Head of caudate nucleus (tissue), 42 donors: ENCODE data around the gene ADGRF1.
"Not testable (repeated sequence)": the region's sequence is repeated elsewhere in the genome, so short reads cannot be mapped to it uniquely, and the experiment has no call there.

Experiments
- DNase-seq, 42 donors: peaks; one replicate each; pipeline versions ENCODE4 v3.0.0 to v3.0.0-alpha.2; 2020 to 2021; ENCODE audit warnings: mixed read lengths in 7 of 42
- intact Hi-C: fragments of 100-400 bp; cut with DNase I; formaldehyde crosslinking; loops from one replicate; pipeline ENCODE4 v1.15.0; 2022

Gene ADGRF1

DNA sequence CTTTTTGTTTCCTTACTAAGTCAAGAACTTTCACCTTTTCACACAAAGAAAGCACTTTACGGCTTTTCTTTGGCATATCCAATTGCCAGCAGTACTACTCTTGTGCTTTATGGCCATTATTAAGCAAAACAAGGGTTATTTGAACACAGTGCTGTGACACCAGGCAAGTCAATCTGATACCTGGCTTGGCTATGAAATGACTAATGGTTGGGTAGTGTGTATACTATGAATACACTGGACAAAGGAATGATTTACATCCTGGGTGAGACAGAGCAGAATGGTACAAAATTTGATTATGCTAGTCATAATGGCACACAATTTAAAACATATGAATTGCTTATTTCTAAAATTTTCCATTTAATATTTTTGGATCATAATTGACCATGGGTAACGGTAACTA is 22.1 kb upstream of the ADGRF1 start:
- intact Hi-C loops: no loop called here
- DNase-seq: no peak

DNA sequence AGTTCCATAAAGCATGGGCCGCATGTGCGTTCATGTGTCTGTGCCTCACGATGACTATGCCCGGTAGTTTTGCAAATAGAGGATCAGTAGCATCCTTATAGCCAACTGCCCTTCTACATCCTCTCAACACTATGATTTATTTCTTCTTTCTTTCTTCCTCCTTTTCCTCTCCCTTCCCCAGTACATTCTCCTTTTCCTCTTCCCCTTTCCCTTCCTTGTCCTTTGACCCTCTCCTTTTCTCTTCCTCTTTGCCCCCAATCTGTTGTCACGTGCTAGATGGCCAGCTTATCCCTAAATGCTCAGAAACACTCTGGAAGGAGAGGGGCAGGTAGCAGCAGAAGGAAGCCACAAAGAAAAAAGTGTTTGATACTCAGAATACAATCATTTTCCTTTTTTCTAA is 20.2 kb upstream of the ADGRF1 start:
- DNase-seq: no peak
- intact Hi-C loops: no loop called here

DNA sequence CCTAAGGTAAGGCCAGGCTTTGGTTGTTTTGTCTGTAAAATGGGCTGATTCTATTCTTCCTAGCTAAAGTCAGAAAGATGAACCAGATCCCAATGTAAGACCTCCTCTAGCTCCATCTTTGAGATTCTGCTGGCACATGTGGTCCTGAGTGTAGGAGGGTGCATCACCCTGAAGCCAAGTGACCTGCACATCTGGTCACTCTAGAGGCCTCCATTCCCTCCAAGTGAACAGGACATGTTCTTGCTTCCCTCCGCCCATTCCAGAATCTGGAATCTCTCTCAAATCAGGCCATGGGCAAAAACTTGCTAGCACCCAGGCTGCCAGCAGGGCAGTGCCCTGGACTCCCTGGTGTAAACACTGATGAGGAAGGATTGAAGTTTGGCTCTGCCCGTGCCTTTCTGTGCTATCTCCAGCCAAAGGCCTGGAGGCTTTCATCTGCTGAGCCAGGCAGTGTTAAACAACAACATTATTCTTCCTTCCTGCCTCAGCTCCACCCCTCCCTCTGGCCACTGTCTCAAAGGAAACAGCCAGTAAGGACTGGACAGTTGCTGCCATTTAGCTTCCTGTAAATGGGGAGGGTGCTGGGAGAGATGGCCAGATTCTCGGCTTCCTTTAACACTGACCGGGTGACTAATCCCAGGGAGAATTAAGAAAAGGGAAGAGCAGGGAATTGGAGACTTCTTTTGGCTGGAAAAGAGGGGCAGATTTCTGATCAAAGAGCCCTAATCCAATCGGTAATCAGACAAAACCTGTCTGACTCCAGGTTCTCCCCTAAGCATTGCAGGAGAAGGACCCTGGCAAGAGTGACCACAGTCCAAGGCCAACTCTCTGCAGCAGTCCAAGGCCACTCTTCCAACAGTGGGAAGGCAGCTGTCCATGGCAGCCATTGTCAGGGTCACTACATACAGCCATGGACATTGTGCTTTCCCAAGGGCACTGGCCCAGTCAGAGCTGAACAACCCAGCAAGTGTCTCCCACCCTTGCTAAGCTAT is 19.5 kb upstream of the ADGRF1 start:
- DNase-seq: peak in 34 of 42 donors; percentile 4 to 80 (median 51)
- intact Hi-C loops: no loop called here

DNA sequence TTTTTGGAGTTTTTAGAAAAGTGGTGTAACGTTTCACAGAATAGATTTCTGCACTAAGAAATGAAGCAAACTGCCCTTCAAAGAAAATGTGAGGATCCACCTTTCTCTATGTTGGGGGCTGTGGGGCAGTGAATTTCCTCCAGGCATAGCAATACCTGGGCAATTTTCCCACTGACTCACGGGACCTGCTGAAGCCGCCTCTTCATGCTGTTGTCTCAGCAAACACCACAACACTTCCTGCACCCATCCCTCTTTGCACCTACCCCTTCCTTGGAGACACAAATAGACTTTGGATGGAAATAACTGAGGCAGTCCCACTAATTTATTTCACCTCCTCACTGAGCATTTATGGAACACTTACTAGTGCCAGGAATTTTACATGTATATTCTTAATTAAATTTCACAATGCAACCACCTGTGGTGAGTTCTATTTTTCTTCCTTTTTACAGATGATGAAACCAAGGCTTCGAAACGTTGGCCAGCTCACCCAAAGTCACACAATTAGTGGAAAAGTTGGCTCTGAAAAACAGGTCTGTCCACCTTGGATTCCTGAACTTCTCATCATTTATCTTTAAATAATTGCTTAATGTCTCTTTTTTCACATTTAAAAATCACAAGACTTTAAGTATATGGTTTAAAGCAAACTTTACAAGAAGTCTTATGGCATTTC is 17.2 kb upstream of the ADGRF1 start:
- intact Hi-C loops: no loop called here
- DNase-seq: no peak

DNA sequence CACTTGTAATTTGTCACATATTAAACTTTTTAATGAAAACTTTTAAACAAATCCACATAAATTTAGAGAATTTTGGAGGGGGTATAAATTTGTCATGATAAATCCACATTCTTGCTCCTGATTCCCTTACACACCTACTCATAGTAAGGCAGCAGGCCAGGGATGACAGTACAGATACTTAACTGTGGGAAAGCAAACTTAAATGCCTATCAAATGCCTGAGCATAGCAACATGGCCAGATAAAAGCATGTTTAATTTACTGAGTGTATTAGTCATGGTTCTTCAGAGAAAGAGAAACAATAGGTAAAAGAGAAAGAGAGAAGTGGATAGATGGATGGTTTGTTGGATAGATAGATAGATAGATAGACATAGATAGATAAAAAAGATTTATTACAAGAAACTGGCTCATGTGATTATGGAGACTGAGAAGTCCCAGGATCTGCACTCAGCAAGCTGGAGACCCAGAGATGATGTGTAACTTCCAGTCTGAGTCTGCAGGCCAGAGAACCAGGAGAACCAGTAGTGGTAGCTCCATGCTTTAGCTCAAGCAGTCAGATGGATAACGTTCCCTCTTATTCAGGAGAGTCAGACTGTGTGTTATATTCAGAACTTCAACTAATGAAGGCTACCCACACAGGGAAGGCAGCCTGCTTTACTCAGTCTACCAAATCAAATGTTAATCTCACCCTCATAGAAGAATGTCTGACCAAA is 15.9 kb upstream of the ADGRF1 start:
- intact Hi-C loops: no loop called here

DNA sequence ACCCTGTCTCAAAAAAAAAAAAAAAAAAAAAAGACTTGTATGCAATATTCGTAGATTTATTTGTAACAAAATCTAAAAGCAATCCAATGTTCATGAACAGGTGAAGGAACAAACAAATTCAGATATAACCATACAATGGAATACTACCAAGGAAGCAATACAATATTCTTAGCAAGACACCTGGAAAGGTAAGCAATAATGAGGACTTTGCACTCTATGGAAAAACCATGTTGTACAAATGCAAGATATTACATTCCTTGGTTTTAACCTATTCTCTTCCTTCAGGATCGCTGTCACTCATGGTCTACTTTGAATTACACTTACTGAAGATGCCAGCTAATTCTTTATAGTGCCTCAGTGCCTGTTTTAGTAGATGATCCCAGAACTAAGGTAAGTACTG is 14.7 kb upstream of the ADGRF1 start:
- intact Hi-C loops: no loop called here
- no peak for DNase-seq

More for the DNA sequence above, 15.9 kb upstream of the ADGRF1 start:
- DNase-seq: no peak

DNA sequence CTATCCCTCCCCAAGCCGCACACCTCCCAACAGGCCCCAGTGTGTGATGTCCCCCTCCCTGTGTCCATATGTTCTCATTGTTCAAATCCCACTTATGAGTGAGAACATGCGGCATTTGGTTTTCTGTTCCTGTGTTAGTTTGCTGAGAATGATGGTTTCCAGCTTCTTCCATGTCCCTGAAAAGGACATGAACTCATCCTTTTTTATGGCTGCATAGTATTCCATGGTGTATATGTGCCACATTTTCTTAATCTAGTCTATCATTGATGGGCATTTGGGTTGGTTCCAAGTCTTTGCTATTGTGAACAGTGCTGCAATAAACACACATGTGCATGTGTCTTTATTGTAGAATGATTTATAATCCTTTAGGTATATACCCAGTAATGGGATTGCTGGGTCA is 12.2 kb upstream of the ADGRF1 start:
- DNase-seq, intact Hi-C loops: not testable (repeated sequence)

DNA sequence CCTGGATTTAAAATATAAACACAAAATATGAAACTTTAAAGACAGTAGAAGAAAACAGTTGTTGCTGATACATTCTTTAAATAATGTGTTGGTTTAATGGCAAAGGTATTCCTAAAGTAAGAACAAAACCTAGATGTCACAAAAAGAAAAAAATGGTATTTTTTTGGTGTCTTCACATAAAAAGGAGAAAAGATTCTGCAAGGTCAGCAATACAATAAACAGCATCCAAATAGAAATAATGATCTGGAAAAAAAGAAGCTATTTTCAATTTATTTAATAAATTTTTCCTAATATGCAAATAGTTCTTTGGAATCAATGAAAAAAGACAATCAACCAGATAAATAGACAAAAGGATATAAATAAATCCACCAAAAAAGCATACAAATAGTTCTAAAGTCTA is 6.5 kb upstream of the ADGRF1 start:
- intact Hi-C loops: loop anchor here (10.0 kb wide), 1 partner anchor 194 kb away; no protein-coding TSS in a partner anchor
- no peak for DNase-seq

DNA sequence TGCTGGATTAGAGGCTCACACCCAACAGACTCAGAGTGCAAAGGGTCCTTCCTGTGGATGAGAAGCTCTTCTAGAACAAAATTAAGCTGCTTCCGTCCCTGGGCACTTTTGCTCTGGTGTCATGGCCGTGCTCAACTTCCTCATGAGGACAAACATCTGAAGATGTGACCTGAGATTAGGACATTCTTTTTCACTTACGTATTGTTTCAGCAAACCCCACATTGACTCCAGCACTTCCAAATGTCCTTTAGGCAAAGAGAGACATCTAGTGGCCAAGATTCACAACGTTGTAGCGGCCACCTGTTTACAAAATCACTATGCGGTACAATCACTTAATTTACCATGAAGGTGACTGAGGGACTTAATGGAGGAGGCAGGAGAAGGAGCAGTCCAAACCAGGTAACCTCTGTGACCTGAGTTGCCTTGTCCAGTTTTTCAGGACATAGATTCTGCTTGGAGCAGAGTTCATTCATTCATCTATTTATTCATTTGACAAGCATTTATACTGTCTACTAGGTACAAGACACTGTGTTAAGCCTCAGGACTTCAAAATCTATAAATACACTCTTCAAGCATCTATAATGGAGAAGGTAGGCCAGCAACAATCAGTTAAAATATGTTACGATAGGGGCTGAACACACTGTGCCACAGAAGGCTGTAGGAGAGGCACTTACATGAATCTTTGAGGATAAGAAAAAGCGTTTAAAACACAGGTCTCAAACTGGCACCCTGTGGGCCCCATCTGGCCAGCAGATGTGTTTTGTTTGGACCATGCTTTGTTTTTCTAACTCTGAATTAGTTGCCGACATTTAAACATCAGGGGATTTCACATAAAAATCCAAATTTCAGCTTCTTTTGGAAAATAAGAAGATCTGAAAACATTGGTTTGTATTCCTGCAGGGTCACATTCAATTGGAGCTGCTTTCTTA is 5.6 kb upstream of the ADGRF1 start:
- peak in 27 of 42 donors; percentile 14 to 73 (median 38) for DNase-seq
- intact Hi-C loops: loop anchor here (10.0 kb wide), 1 partner anchor 193 kb away; no protein-coding TSS in a partner anchor

DNA sequence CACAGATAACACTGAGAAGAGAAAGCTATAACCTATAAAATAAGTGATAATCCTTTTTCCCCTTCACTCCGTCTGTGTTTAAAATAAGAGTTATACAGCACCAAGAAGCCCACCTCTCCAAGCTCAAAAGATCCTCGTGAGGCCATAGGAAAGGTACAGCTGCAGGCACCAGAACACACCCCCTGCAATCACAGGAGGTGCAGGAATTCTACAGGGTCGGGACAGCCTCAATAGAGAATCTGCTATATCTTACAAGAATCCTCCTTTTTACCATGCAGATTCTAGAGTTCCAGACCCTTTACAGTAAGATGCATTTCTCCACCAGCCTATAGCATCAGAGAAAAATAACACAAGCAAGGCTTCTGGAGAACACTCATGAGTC is 5.0 kb upstream of the ADGRF1 start:
- intact Hi-C loops: loop anchor here (10.0 kb wide), 1 partner anchor 192 kb away; no protein-coding TSS in a partner anchor
- no peak for DNase-seq

DNA sequence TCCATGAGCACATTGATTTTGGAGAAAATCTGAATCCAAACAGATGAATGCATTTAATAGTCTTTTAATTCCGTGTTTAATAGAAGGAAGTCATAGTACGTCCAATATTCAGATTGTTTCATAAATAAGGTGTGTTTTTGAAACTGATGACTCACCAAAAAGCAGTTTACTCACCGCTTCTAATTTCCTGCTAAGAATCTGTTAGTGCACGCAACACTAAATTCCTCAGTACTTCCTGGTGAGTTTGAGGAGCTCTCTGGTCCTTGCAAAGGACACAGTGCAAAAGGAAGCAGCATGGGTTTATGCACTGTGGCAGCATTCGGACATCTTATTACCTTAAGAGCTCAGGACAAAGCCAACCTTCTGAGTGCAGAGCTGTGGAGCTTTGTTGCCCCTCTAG is 2.3 kb upstream of the ADGRF1 start:
- intact Hi-C loops: loop anchor here (10.0 kb wide), 1 partner anchor 190 kb away; no protein-coding TSS in a partner anchor
- DNase-seq: no peak

DNA sequence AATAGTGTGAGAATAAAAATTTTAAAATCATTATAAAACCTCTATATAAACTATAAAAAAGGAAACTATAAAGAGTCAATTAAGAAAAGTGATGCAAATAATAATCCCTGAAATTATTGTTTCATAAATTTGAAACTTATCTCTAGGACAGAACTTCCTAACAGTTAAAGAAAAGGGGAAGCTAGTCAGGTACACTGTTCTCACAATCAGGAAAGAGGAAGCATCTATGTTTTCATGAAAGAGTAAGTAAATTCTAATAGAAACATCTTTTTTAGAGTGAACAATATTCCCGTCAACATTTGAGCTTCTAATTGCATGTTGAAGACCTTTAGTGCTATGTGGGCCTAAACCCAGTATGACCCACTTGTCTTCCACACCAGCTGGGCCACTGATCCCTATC is 1.2 kb upstream of the ADGRF1 start:
- intact Hi-C loops: loop anchor here (10.0 kb wide), 1 partner anchor 188 kb away; no protein-coding TSS in a partner anchor
- DNase-seq: no peak

DNA sequence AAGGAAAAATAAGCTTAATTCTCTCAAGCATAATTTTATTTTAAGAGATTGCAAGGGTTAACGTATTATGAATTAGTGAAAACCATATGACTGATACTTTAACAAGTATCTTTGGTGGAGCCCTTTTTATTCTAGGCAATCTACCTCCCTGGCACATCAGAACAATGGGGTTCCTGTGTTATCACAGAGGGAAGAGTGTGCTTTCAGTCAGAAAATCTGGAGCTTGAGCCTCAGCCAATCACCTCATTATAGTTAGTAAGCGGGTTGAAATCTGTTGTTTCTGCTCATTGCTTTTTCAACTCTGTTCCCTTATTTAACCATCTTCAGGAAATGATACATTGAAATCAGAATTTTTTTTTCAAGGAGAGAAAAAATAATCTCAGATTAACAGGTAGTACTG is 391 bp downstream of the ADGRF1 start:
- intact Hi-C loops: loop anchor here (10.0 kb wide), 1 partner anchor 187 kb away; no protein-coding TSS in a partner anchor
- DNase-seq: no peak

DNA sequence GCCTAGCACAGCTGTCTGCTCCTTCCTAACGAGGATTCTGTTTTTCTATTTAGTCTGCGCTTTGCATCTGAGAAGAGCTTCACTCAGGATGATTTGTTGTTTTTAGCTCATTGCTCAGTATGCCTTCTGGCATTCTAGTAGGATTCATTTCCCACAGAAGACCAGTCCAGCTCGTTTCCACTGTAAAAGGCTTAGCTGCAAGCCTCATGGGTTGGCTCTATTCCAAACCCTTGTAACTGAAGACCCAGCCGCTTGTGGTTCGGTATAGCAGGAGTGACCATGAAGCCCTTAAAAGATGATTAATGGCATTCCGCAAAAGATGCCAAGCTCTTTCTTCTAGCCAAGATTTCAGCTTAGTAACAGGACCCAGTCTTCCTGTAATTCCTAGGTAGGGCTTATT is 7.2 kb downstream of the ADGRF1 start:
- no peak for DNase-seq
- intact Hi-C loops: no loop called here

DNA sequence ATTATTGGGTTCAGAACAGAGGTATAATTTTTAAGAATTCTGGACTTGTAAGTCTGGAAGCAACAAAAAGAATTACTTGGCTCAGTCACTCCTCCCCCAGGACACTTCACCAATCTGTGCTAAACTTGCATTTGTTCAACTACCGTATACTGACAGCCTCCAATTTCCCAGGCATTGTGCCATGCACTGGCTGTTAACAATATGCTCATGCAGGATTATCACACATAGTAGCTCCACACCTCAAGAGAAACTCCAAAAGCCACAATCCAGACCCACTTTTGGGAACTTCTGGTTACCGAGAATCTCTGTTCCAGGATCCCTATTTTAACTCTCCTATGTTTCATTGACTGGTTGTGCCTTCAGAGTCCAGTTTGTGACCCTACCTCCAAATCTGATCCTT is 7.7 kb downstream of the ADGRF1 start:
- intact Hi-C loops: no loop called here
- DNase-seq: no peak

DNA sequence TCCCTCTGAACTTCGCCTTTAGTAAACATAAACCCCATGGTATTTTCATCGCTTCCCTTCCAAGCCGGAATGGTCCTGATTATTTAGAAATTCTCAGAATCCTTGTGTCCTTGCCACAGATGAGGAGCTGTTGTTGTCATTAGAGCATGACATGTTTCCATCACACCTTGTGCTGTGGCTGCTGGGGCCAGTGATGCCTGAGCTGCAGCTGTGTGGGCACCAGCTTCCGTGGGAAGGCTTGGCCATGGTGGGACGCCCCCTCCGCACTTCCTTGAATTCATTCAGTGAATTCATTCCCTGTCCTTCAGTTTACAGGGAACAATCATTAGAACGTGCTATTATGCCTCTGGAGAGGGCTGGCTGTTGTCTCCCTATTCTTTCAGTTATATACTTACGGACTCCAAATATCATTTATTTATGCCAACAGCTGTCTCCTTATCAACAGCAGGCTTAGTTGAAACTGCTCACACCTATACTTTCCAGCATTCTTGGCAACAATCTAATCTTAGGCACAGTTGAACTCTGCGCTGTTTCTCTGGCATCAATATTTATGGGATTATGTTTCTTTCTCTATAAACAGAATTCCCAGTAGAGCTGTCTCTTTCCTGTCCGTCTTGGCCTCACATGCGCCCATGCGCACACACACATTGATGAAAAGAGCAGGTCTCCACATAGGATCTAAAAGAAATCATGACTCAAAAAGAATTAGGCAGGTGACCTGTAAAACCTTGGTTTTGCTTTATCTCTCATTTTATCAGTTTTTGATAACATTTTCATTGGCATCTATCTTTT is 9.0 kb downstream of the ADGRF1 start:
- intact Hi-C loops: no loop called here
- no peak for DNase-seq

DNA sequence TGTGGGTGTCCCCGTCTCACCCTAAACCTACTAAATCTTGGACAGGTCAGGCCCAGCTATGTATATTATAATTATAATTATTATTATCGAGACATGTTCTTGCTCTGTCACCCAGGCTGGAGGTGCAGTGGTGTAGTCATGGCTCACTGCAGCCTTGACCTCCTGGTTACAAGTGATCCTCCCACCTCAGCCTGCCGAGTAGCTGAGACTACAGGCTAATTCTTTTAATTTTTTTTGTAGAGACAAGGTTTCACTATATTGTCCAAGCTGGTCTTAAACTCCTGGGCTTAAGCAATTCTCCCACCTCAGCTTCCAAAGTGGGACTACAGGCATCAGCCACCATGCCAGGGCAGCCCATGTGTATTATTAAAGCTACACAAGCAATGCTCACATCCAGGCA is 10.5 kb downstream of the ADGRF1 start:
- DNase-seq: no peak
- intact Hi-C loops: no loop called here
